H1 (cell line): ENCODE results near the gene KCNQ1. TPM values are rescaled to one million over a fixed set of nuclear protein-coding genes. Genes with fewer than 3 reads are reported as not detected.

Experiments
- ASH2L ChIP-seq: fragments of 200-600, 300-600 bp; sonication (generic); IDR thresholded peaks from one replicate; pipeline ENCODE4 v1.7.1; 2017; ENCODE audit warnings: low read length
- CHD1 ChIP-seq: IDR thresholded peaks from 2 replicates; pipeline ENCODE4 v1.6.1; 2012; ENCODE audit warnings: low read depth, low read length, improper control_type of control experiment
- EP300 ChIP-seq, 2 experiments: IDR thresholded peaks; 1 replicate in 1 of 2; 2 replicates in 1 of 2; pipeline ENCODE4 v1.6.1; 2011 to 2012; ENCODE audit warnings: low read depth in 2 of 2, low read length in 2 of 2, mild to moderate bottlenecking in 2 of 2, borderline replicate concordance in 1 of 2, inconsistent platforms in 1 of 2, moderate library complexity in 1 of 2
- KDM4A ChIP-seq: IDR thresholded peaks from one replicate; pipeline ENCODE4 v1.7.1; 2012; ENCODE audit warnings: low read depth, mild to moderate bottlenecking, moderate library complexity, low read length, inconsistent platforms; ENCODE audit not compliant: severe bottlenecking
- SUZ12 ChIP-seq: fragments of 200-600 bp; sonication (generic); IDR thresholded peaks from 2 replicates; pipeline ENCODE4 v1.6.1; 2012; ENCODE audit warnings: mild to moderate bottlenecking, inconsistent platforms, low read length, moderate library complexity, mixed read lengths
- TAF7 ChIP-seq: optimal IDR thresholded peaks from 2 replicates; pipeline ENCODE3; 2011; ENCODE audit warnings: low read depth, mild to moderate bottlenecking, inconsistent platforms, low read length, moderate library complexity, borderline replicate concordance
- polyA plus RNA-seq, 7 experiments: library from polyadenylated mRNA; depleted of rRNA in 3 of 7; stranded (reverse) in 5 of 7; unstranded in 2 of 7; fragments of >200 nt in 5 of 7; fragments of 200-250 nt in 2 of 7; gene quantifications; 1 replicate in 5 of 7; 2 replicates in 1 of 7; 4 replicates in 1 of 7; pipeline versions ENCODE4 v1.2.1 to v1.2.3, GENCODE V29; 2011 to 2013; ENCODE audit warnings: missing spikeins in 2 of 7, mixed read lengths in 2 of 7
- total RNA-seq: library from RNA; stranded (reverse); fragmentation: NEBNext Ultra II Directional; extraction: Animal tissue kit (Norgen Biotek cat#: 25700); gene quantifications from 2 replicates; pipeline ENCODE4 v1.2.1, GENCODE V29; 2021

The KCNQ1 gene
- total and polyA plus RNA-seq, 2 of the 8 experiments (the other 6 are each of a cell fraction or from before 2014, with no cell fraction given) = 1.9 to 2.0 TPM

DNA sequence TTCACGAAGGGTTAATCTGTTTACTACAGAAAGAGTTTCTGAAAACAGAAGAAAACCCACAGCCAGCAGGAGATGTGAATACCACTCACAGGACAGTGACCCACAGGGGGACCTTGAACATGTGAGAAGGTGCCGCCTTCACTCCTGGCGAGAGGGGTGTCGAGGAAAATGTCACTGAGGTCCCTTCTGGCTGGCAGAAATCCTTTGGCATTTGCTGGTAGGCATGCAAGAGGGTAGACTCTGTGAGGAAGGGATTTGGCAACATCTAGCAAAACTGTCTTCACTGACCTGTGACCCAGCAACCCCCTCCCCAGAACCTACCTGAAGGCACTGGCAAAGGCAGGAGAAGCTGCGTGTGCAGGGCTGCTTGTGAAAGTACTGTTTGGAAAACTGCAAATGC is 8.6 kb downstream of the KCNQ1 start (continued):
- TF ChIP-seq KDM4A = no peak
- TF ChIP-seq TAF7 = no peak
- no peak for TF ChIP-seq EP300 (IDR thresholded peaks at IDR 0.05; ENCODE audit: borderline replicate concordance in 1 of 2, low read depth in 2 of 2, low read length in 2 of 2)
- no peak for TF ChIP-seq ASH2L
- no peak for TF ChIP-seq SUZ12
- TF ChIP-seq CHD1 = no peak
- TF ChIP-seq, all 59 proteins: peak for 0
